T-helper 22 cell (primary cell): Measurements from ENCODE around the gene CACNA2D3.

Experiments used
- DNase-seq: peaks from one replicate; pipeline ENCODE4 v3.0.0-alpha.2; 2020; ENCODE audit warnings: low read depth

Gene CACNA2D3

GRCh38 chr3:55007971-55008370, 885.6 kb downstream of the CACNA2D3 start:
- no peak for DNase-seq

GRCh38 chr3:55009372-55009771, 887.0 kb downstream of the CACNA2D3 start:
- no peak for DNase-seq

DNA sequence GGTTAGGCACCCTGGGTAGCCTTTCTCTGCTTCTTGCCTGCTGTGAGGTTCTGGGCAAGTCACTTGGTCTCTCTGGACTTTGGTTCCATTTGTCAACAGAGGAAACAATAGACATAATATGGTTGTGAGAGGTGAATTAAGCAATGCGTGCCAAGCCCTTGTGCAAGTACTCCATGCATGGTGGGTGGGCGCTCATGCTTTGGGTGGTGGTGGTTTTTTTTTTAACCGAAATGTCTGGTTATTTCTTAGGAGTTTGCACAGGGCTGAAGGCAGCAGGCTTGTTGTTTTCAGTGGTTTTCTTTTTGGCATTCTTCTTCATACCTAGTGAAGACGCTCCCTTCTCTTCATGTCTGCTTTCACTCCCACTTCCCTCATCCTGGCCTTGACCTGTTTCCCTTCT, 889.7 kb downstream of the CACNA2D3 start:
- DNase-seq: no peak

- no peak for DNase-seq
Measured at GRCh38 chr3:55013145-55013925, 891.0 kb downstream of the CACNA2D3 start.

DNA sequence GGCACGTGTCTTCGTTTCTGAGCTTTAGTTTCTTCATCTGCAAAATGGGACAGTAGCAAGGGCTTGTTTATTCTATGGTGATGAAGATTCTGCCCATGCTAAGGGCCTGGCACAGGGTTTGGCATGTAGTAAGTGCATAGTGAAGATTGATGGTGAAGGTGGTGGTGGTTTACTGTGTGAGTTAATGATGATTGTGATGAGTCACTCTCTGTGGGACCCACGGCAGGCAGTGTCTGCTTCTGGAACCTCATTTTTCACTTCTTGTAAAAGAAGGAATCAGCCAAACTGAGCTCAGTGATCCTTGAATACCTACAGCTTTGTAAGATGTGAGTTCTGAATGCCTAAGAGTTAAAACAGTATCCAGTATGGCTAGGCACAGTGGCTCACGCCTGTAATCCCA, 891.7 kb downstream of the CACNA2D3 start:
- no peak for DNase-seq

DNA sequence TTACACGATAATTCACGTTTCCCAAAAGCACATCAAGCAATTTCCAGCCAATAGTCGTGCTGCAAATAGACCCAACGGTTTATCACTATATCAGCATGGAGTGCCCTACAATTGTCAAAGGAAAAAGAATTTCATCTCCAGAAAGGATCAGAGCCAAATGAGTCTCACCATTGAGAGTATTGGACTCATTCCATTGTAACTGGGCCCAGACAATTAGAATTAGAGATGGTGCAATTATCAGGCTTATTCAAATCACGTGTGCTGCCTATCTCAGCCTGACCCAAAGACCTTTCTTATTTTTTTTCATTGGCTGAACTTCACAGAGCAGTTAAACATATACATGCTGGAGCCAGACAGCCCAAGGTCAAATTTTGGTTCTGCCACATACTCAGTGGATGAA, 892.6 kb downstream of the CACNA2D3 start:
- DNase-seq: no peak

GRCh38 chr3:55017876-55018275, 895.5 kb downstream of the CACNA2D3 start:
- no peak for DNase-seq

GRCh38 chr3:55030938-55031337, 908.6 kb downstream of the CACNA2D3 start:
- no peak for DNase-seq

DNA sequence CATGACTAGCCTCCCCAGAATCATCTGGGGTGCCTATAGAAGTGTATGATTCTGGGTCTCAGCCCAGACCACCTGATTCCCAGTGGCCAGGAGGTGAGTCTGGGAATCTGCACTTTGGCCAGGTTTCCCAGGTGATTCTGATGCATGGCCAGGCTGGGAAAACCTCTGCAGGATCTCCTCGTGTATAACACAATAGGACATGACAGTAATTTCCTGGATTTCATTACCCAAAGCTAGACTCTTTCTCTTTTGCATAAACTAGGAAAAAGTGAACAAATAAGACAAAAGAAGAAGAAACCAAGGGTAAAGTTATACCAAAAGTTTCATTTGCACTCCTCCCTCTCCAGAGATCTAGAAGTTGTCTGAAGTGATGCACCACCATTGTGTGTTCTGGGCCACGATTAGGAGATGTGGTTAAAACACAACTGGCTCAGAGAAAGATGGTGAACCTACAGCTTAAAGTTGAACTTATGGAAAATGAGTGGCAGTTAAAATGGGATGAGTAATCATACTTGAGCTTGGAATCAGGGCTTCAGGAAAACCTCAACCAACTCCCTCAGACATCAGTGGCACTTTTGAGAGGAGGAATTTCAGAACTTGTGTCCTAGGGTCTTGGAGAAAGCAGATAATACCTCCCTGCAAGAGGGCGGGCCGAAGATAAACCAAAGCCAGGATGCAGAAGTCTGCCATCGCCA, 914.7 kb downstream of the CACNA2D3 start:
- DNase-seq: no peak

DNA sequence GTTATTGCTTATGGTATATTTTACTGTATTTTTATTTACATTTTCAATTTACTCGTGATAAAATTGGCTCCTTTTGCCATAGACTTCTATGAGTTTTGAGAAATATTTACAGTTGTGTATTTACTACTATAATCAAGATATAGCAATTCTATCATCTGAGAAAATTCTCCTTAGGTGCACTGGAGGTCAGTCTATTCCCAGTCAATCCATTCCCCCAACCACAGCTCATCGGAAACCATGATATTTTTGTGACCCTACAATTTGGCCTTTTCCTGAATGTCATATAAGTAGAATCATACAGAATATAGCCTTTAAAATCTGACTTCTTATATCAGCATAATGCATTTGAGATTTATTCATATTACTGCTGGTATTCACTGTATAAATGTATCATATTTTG, 920.2 kb downstream of the CACNA2D3 start:
- DNase-seq: no peak

GRCh38 chr3:55044486-55044885, 922.1 kb downstream of the CACNA2D3 start:
- DNase-seq: no peak

- no peak for DNase-seq
Measured at GRCh38 chr3:55059027-55059629, 936.8 kb downstream of the CACNA2D3 start.

DNA sequence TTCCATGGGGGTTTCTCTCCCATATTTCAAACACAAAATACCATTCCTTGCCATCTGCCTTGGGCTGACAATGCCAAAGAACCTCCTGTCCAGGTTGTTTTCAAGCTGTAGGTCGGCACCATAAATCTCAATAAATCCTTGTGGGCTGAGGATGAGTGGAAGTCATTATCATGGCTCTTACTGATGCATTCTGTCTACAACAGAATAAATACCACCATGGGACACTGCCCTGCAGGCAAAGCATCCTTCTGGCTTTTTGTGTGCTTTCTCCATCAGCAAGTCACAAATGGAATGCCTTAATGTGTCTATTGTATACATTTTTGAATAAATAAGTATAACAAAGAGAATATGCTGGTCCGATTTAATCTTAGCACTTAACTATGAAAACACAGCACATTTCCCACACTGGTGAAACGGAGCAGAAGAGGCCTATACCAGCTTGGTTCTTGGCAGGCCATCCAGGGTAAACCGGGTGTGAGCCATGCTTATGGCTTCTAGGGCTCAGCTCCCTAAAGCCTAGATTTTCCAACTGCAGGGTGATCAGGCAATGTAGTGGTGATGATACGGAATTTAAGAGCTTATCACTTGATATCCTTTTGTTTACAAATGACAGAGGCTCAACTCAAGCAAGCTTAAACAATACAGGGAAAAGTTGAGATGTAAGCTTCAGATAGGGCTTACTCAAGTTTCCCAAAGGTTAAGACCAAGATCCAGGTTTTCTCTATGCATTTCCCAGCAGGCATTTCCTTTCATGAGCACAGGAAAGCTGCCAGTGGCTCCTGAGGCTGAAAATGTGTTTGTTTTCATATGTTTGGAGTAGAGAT, 938.8 kb downstream of the CACNA2D3 start:
- DNase-seq: no peak

DNA sequence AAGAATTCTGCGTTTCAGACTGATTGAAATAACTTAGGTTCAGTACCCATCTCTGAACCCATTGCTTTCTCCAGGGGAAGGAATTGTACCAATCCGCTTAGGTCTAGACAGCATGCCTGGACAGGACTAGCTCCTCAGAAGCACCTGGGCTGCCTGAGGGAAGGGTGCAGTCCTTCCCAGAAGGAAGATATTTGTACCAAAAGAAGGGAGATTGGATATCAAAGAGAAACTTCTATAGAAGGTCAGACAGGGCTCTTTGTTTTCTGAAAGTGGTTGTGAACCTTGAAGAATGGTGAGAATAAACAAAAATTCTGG, 939.3 kb downstream of the CACNA2D3 start:
- DNase-seq: no peak

GRCh38 chr3:55064164-55064563, 941.8 kb downstream of the CACNA2D3 start:
- DNase-seq: no peak

DNA sequence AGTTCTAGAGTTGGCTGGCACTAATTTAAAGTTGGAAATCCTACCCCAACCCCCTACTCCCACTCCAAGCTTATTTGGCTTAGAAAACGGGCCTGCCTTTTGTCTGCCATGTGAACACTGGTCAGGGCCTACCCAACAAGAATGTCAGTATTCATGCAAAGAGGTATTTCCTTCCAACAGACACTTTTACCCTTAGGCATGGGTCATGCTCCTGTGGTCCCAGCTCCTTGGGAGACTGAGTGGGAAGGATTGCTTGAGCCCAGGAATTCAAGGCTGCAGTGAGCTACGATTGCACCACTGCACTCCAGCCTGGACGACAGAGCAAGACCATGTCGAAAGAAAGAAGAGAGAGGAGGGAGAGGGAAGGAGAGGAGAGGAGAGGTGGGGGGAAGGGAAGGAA, 943.0 kb downstream of the CACNA2D3 start:
- DNase-seq: no peak

DNA sequence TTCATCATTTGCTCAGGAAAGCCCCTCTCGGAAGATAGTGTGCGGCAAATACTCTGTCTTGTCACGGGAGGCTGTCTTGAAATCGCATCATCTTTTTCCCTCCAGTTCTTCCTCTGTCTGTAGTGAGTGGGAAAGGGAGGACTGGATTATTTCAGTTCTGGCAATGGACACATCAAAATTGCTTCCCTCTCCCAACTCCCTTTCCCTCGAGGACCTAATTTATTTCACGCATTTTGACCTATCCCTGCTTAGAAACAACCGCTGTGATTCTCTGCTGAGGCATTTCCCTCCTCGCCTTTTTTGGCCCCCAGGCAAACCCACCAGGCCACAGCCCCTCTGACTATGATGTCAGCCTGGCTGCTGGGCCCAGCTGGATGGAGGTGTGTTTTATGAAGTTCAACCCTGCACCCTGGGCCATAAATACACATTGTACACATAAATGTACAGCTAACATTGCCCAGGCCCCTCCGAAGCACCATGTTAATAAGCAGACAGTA, 944.2 kb downstream of the CACNA2D3 start:
- DNase-seq: no peak

- DNase-seq: no peak
Measured at GRCh38 chr3:55069950-55070349, 947.6 kb downstream of the CACNA2D3 start.

- no peak for DNase-seq
Measured at GRCh38 chr3:55074796-55075195, 952.4 kb downstream of the CACNA2D3 start.

GRCh38 chr3:55075846-55076245, 953.5 kb downstream of the CACNA2D3 start:
- no peak for DNase-seq

DNA sequence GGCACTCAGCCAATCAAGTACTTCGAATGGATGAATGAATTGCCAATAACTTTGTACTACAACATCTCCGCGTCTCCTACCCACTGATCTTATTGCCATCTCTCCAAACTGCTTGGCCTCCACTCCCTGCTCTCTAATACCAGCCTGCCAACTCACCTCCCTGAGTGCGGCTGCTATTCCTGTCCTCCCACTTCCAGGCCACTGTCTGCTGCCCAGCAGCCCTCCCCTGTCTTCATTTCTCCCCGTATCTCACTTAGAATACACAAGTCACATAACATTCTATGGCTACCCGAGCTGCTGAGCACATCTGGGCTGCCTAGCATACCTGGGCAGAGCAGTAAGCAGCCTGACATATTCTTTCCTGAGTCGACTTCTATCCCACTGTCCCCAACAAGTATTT, 955.4 kb downstream of the CACNA2D3 start:
- no peak for DNase-seq

GRCh38 chr3:55078876-55079275, 956.5 kb downstream of the CACNA2D3 start:
- DNase-seq: no peak
